Breast epithelium (tissue), 3 donors: ENCODE measurements around the gene GJB3.

ENCODE experiments used
- CTCF ChIP-seq, 3 donors: fragments of 450-650 bp; IDR thresholded peaks; one replicate each; pipeline ENCODE4 v1.5.1; 2016 to 2017; ENCODE audit warnings: antibody characterized with exemption in 3 of 3, mild to moderate bottlenecking in 3 of 3, moderate library complexity in 3 of 3
- POLR2A ChIP-seq: fragments of 450-650 bp; IDR thresholded peaks from one replicate; pipeline ENCODE4 v1.6.1; 2016; ENCODE audit warnings: antibody characterized with exemption, mild to moderate bottlenecking, moderate library complexity

DNA sequence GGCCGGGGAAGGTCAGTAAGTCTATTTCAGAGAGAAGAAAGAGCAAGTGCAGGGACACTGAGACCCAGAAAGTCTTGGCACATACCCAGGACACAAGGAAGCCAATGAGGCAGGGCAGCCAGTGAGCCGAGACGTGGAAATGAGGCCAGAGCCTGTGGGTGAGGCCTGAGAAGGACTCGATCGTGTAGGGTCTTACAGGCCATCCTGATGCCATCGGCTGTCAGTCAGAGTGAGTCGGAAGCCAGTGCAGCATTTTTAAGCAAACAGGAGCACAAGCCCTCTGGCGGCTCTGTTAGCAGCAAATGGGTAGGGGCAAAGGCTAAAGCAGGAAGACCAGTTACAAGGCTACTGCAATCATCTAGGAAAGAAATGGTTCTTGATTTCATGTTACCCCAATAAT lies 6.1 kb upstream of the GJB3 start:
- TF ChIP-seq POLR2A (no peak), CTCF (IDR thresholded peaks at IDR 0.05) (no peak)
